CD4-positive, CD25-positive, alpha-beta regulatory T cell (primary cell): ENCODE measurements around the gene MYO18B. TPM values are rescaled to one million over a fixed set of nuclear protein-coding genes. Genes with fewer than 3 reads are reported as not detected.

Experiments
- ATAC-seq, 2 donors: fragments of 150-1000 bp; cut with Tn5 transposase; one replicate each; pipeline ENCODE4 v1.10.0; 2021; ENCODE audit warnings: low read depth in 2 of 2, moderate number of reproducible peaks in 2 of 2, moderate library complexity in 1 of 2
- DNase-seq, 3 donors: peaks; one replicate each; pipeline versions ENCODE4 v3.0.0 to v3.0.0-alpha.2; 2012 to 2022; ENCODE audit warnings: mixed read lengths in 1 of 3
- H3K27ac ChIP-seq: one replicate; pipeline ENCODE4 v1.7.0; 2013; ENCODE audit warnings: mild to moderate bottlenecking, low read length; ENCODE audit not compliant: insufficient read depth, poor library complexity, severe bottlenecking
- H3K27me3 ChIP-seq: one replicate; pipeline ENCODE4 v1.7.0; 2013; ENCODE audit warnings: low read length; ENCODE audit not compliant: control insufficient read depth, insufficient read depth
- H3K36me3 ChIP-seq: one replicate; pipeline ENCODE4 v1.7.0; 2013; ENCODE audit warnings: mild to moderate bottlenecking, low read length, moderate library complexity; ENCODE audit not compliant: control insufficient read depth, insufficient read depth
- H3K4me1 ChIP-seq: 2 replicates; pipeline ENCODE4 v1.7.0; 2013; ENCODE audit warnings: mild to moderate bottlenecking, low read length; ENCODE audit not compliant: insufficient read depth, control insufficient read depth, poor library complexity, severe bottlenecking
- H3K4me3 ChIP-seq: one replicate; pipeline ENCODE4 v1.7.0; 2013; ENCODE audit warnings: low read depth, mild to moderate bottlenecking, low read length, moderate library complexity
- H3K9me3 ChIP-seq, 2 experiments: 1 replicate in 1 of 2; 2 replicates in 1 of 2; pipeline ENCODE4 v1.7.0; 2013; ENCODE audit warnings: low read length in 2 of 2, mild to moderate bottlenecking in 1 of 2, moderate library complexity in 1 of 2; ENCODE audit not compliant: control insufficient read depth in 2 of 2
- H3K27ac Mint-ChIP-seq, 3 donors: one replicate each; pipeline ENCODE4 v1.8.0; 2020 to 2022; ENCODE audit warnings: mild to moderate bottlenecking in 3 of 3, mixed read lengths in 3 of 3, moderate library complexity in 2 of 3
- H3K27me3 Mint-ChIP-seq: one replicate; pipeline ENCODE4 v1.8.0; 2022; ENCODE audit warnings: mild to moderate bottlenecking, mixed read lengths
- H3K36me3 Mint-ChIP-seq: one replicate; pipeline ENCODE4 v1.8.0; 2020; ENCODE audit warnings: mixed read lengths
- H3K4me1 Mint-ChIP-seq, 4 donors: one replicate each; pipeline ENCODE4 v1.8.0; 2020 to 2022; ENCODE audit warnings: mixed read lengths in 4 of 4, mild to moderate bottlenecking in 1 of 4
- H3K4me3 Mint-ChIP-seq, 4 donors: one replicate each; pipeline ENCODE4 v1.8.0; 2020 to 2022; ENCODE audit warnings: mild to moderate bottlenecking in 4 of 4, mixed read lengths in 4 of 4, moderate library complexity in 3 of 4
- H3K9me3 Mint-ChIP-seq, 7 donors: one replicate each; pipeline ENCODE4 v1.8.0; 2020 to 2022; ENCODE audit warnings: mixed read lengths in 7 of 7, mild to moderate bottlenecking in 3 of 7, moderate library complexity in 2 of 7
- polyA plus RNA-seq, 4 donors: library from polyadenylated mRNA; unstranded; fragments of 300-500 nt; fragmentation: Illumina TruSeq; gene quantifications; one replicate each; pipeline ENCODE4 v1.2.3, GENCODE V29; 2021
- total RNA-seq: library from RNA; stranded (reverse); gene quantifications from one replicate; pipeline ENCODE4 v1.2.3, GENCODE V29; 2022

The MYO18B gene
- total and polyA plus RNA-seq, 5 donors from 2014 or later: 0.27 to 0.35 TPM; not detected in 3

GRCh38 chr22:26025626-26026025 lies 283.6 kb downstream of the MYO18B start:
- H3K4me1 Mint-ChIP-seq: no peaks in the 10 kb centered on the region
- H3K9me3 Mint-ChIP-seq: peaks cover 0 to 3% (median 0%) of the 10 kb centered on the region in 7 donors
- no peak for ATAC-seq
- no peak overlapping the region for H3K4me3 Mint-ChIP-seq
- Histone ChIP-seq H3K27me3 (no peaks in the 10 kb centered on the region), H3K9me3 (no peaks in the 10 kb centered on the region), H3K4me1 (no peaks in the 10 kb centered on the region), H3K4me3 (no peak overlapping the region), H3K27ac (no peak overlapping the region), H3K36me3 (no peaks in the 10 kb centered on the region)
- no peaks in the 10 kb centered on the region for H3K36me3 Mint-ChIP-seq
- peaks cover 8% of the 10 kb centered on the region for H3K27me3 Mint-ChIP-seq
- H3K27ac Mint-ChIP-seq: no peak overlapping the region
- DNase-seq: no peak

DNA sequence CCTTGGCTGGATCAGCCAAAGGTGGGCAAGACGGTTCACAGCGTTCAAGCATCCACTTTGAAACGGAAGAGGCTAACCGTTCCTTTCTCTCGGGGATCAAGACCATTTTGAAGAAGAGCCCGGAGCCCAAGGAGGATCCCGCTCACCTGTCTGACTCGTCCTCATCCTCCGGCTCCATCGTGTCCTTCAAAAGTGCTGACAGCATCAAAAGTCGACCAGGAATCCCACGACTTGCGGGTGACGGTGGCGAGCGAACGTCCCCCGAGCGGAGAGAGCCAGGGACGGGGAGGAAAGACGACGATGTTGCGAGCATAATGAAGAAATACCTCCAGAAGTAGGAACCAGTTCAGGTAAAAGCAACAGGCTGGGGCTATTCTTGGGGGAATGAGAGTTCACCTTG lies 285.4 kb downstream of the MYO18B start:
- Histone ChIP-seq H3K4me3 (no peak overlapping the region), H3K27ac (no peak overlapping the region), H3K9me3 (no peaks in the 10 kb centered on the region), H3K4me1 (no peaks in the 10 kb centered on the region), H3K36me3 (no peaks in the 10 kb centered on the region), H3K27me3 (no peaks in the 10 kb centered on the region)
- H3K36me3 Mint-ChIP-seq: no peaks in the 10 kb centered on the region
- H3K27me3 Mint-ChIP-seq: peaks cover 4% of the 10 kb centered on the region
- peaks cover 0 to 5% (median 2%) of the 10 kb centered on the region in 7 donors for H3K9me3 Mint-ChIP-seq
- no peaks in the 10 kb centered on the region for H3K4me1 Mint-ChIP-seq
- DNase-seq: no peak
- H3K27ac Mint-ChIP-seq: no peak overlapping the region
- no peak for ATAC-seq
- H3K4me3 Mint-ChIP-seq: no peak overlapping the region

DNA sequence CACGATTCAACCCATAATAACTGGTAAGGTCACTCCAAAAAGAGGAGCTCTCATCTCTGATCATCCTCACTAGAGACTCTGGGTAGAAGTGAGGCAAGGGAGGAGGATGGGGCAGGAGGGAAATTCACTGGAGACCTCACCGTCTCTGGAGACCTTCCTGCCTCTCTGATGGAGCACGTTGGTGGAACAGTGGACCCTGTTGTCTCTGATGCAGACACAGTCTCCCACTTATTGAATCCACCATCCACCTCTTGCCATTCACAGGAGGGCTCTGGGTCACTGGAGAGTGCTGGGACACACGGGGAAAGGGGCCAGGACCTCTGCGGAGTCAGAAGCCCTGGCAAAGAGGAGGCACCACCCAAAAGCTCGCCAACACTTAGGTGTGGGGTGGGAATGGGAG lies 289.7 kb downstream of the MYO18B start:
- no peaks in the 10 kb centered on the region for H3K36me3 Mint-ChIP-seq
- H3K9me3 ChIP-seq: peaks cover 12 to 13% of the 10 kb centered on the region in 2 experiments
- H3K27me3 Mint-ChIP-seq: no peaks in the 10 kb centered on the region
- peaks cover 0 to 8% (median 2%) of the 10 kb centered on the region in 7 donors for H3K9me3 Mint-ChIP-seq
- DNase-seq (no peak), ATAC-seq (no peak)
- H3K4me3 ChIP-seq: no peak overlapping the region
- H3K4me1 ChIP-seq: no peaks in the 10 kb centered on the region
- no peak overlapping the region for H3K27ac Mint-ChIP-seq
- no peaks in the 10 kb centered on the region for H3K4me1 Mint-ChIP-seq
- H3K36me3 ChIP-seq: no peaks in the 10 kb centered on the region
- H3K4me3 Mint-ChIP-seq: no peak overlapping the region
- H3K27me3 ChIP-seq: no peaks in the 10 kb centered on the region
- H3K27ac ChIP-seq: no peak overlapping the region

- no peak overlapping the region for H3K4me3 Mint-ChIP-seq
- H3K9me3 ChIP-seq: peaks cover 12 to 13% of the 10 kb centered on the region in 2 experiments
- H3K9me3 Mint-ChIP-seq: peaks cover 0 to 8% (median 2%) of the 10 kb centered on the region in 7 donors
- H3K27ac ChIP-seq: no peak overlapping the region
- H3K4me1 ChIP-seq: no peaks in the 10 kb centered on the region
- DNase-seq (no peak), ATAC-seq (no peak)
- H3K4me1 Mint-ChIP-seq: no peaks in the 10 kb centered on the region
- H3K36me3 Mint-ChIP-seq: no peaks in the 10 kb centered on the region
- no peaks in the 10 kb centered on the region for H3K27me3 ChIP-seq
- H3K27ac Mint-ChIP-seq: no peak overlapping the region
- no peaks in the 10 kb centered on the region for H3K27me3 Mint-ChIP-seq
- H3K36me3 ChIP-seq: no peaks in the 10 kb centered on the region
- no peak overlapping the region for H3K4me3 ChIP-seq
Measured at GRCh38 chr22:26033071-26033470, 291.1 kb downstream of the MYO18B start.

GRCh38 chr22:26033586-26033985 lies 291.6 kb downstream of the MYO18B start:
- H3K9me3 Mint-ChIP-seq: peaks cover 0 to 8% (median 2%) of the 10 kb centered on the region in 7 donors
- no peak overlapping the region for H3K4me3 Mint-ChIP-seq
- no peaks in the 10 kb centered on the region for H3K27me3 ChIP-seq
- ATAC-seq (no peak), DNase-seq (no peak)
- peak overlapping the region in 1 of 3 donors; percentile 27 for H3K27ac Mint-ChIP-seq
- no peak overlapping the region for H3K27ac ChIP-seq
- H3K9me3 ChIP-seq: peaks cover 12 to 13% of the 10 kb centered on the region in 2 experiments
- H3K4me1 ChIP-seq: no peaks in the 10 kb centered on the region
- H3K27me3 Mint-ChIP-seq: no peaks in the 10 kb centered on the region
- H3K36me3 Mint-ChIP-seq: no peaks in the 10 kb centered on the region
- H3K4me3 ChIP-seq: no peak overlapping the region
- no peaks in the 10 kb centered on the region for H3K36me3 ChIP-seq
- H3K4me1 Mint-ChIP-seq: no peaks in the 10 kb centered on the region

DNA sequence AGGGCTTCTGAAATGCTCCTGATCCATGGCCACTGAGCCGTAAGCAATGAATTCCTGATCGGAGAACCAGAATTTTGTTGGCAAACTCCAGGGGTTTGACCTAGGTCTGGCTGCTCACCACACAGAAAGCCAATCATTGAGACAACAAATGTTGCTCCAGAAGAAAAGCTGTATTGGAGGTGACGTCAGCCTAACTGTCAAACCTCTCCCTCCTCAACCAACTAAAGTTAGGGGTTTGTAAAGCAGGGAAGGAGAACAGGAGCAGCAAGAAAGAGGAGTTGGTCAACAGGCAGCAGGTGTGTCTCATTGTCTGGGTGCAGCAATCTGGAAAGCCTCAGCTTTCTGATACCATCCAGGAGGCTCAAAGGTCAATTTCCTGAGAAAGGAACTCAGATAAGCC lies 293.5 kb downstream of the MYO18B start:
- no peak overlapping the region for H3K4me3 ChIP-seq

DNA sequence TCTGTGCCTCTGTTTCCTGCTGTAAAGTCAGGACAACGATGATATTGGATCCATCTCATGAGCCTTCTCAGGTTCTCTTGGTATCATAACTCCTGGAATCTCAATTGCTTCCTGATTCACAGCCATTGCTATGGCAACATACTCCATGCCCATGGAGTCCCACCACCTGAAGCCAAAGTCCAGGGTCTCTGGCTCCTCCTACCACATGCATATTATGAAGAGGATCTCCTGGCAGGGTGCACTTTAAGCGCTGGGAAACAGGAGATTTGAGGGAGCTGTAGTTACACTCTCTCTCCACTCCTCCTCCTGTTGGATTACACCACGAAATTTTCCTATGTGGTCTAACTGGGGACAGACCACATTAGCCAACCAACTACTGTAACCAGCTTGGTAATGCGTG lies 296.4 kb downstream of the MYO18B start:
- Histone ChIP-seq H3K36me3 (no peaks in the 10 kb centered on the region), H3K9me3 (peaks cover 12 to 13% of the 10 kb centered on the region in 2 experiments), H3K4me3 (no peak overlapping the region), H3K27me3 (no peaks in the 10 kb centered on the region), H3K4me1 (no peaks in the 10 kb centered on the region), H3K27ac (no peak overlapping the region)
- H3K9me3 Mint-ChIP-seq: peaks cover 1 to 11% (median 5%) of the 10 kb centered on the region in 7 donors
- no peak overlapping the region for H3K4me3 Mint-ChIP-seq
- ATAC-seq: no peak
- H3K36me3 Mint-ChIP-seq: no peaks in the 10 kb centered on the region
- H3K27me3 Mint-ChIP-seq: peaks cover 5% of the 10 kb centered on the region
- no peak for DNase-seq
- H3K4me1 Mint-ChIP-seq: no peaks in the 10 kb centered on the region
- no peak overlapping the region for H3K27ac Mint-ChIP-seq

More for the DNA sequence above, 293.5 kb downstream of the MYO18B start:
- ATAC-seq (no peak), DNase-seq (no peak)
- peaks cover 12 to 13% of the 10 kb centered on the region in 2 experiments for H3K9me3 ChIP-seq
- no peaks in the 10 kb centered on the region for H3K36me3 ChIP-seq
- Mint-ChIP-seq H3K4me3 (no peak overlapping the region), H3K36me3 (no peaks in the 10 kb centered on the region), H3K27ac (no peak overlapping the region), H3K27me3 (peaks cover 5% of the 10 kb centered on the region), H3K9me3 (peaks cover 0 to 10% (median 3%) of the 10 kb centered on the region in 7 donors), H3K4me1 (no peaks in the 10 kb centered on the region)
- H3K27me3 ChIP-seq: no peaks in the 10 kb centered on the region
- H3K27ac ChIP-seq: no peak overlapping the region
- H3K4me1 ChIP-seq: no peaks in the 10 kb centered on the region

- peaks cover 0 to 9% (median 3%) of the 10 kb centered on the region in 7 donors for H3K9me3 Mint-ChIP-seq
- no peak overlapping the region for H3K4me3 Mint-ChIP-seq
- Histone ChIP-seq H3K36me3 (no peaks in the 10 kb centered on the region), H3K27me3 (no peaks in the 10 kb centered on the region), H3K9me3 (no peaks in the 10 kb centered on the region), H3K4me3 (no peak overlapping the region), H3K4me1 (no peaks in the 10 kb centered on the region), H3K27ac (no peak overlapping the region)
- H3K27me3 Mint-ChIP-seq: peaks cover 10% of the 10 kb centered on the region
- DNase-seq: no peak
- H3K4me1 Mint-ChIP-seq: no peaks in the 10 kb centered on the region
- no peak overlapping the region for H3K27ac Mint-ChIP-seq
- no peak for ATAC-seq
- H3K36me3 Mint-ChIP-seq: no peaks in the 10 kb centered on the region
Measured at GRCh38 chr22:26041931-26042330, 299.9 kb downstream of the MYO18B start.
